Neural cell (in vitro differentiated cells): Measurements from ENCODE around the gene UBE3B.

ENCODE experiments used
- MXI1 ChIP-seq: fragments of 450-650 bp; conservative IDR thresholded peaks from 2 replicates; pipeline ENCODE4 v1.6.1; 2014; ENCODE audit warnings: antibody characterized with exemption, mild to moderate bottlenecking; ENCODE audit not compliant: poor library complexity, severe bottlenecking
- POLR2AphosphoS5 ChIP-seq: IDR thresholded peaks from 2 replicates; pipeline ENCODE4 v1.6.1; 2012
- RAD21 ChIP-seq: fragments of 450-650 bp; conservative IDR thresholded peaks from 2 replicates; pipeline ENCODE4 v1.6.1; 2014; ENCODE audit warnings: antibody characterized with exemption, mild to moderate bottlenecking, moderate library complexity
- TF ChIP-seq, protein P1 (sequence below): fragments of 450-650 bp; IDR thresholded peaks from 2 replicates; pipeline ENCODE4 v1.5.1; 2014; ENCODE audit warnings: antibody characterized with exemption, mild to moderate bottlenecking, moderate library complexity; ENCODE audit not compliant: poor library complexity, severe bottlenecking
- TF ChIP-seq, protein P2 (sequence below): IDR thresholded peaks from 2 replicates; pipeline ENCODE4 v1.6.1; 2012; ENCODE audit warnings: borderline replicate concordance

DNA sequence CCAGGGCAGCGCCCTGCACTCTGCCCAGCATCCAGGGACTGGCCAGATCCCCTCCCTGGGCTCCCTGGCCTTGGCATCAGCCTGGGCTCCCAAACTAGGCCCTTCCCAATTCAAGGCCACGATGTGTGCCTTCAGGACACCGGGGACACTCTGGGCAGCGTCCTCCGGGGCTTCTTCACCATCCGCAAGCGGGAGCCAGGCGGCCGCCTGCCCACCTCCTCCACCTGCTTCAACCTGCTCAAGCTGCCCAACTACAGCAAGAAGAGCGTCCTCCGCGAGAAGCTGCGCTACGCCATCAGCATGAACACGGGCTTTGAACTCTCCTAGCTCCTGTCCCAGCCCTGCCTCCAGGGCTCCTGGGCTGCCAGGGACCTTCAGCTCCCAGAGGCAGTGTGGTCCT, 57.0 kb downstream of the UBE3B start:
- TF ChIP-seq, protein P1, sequence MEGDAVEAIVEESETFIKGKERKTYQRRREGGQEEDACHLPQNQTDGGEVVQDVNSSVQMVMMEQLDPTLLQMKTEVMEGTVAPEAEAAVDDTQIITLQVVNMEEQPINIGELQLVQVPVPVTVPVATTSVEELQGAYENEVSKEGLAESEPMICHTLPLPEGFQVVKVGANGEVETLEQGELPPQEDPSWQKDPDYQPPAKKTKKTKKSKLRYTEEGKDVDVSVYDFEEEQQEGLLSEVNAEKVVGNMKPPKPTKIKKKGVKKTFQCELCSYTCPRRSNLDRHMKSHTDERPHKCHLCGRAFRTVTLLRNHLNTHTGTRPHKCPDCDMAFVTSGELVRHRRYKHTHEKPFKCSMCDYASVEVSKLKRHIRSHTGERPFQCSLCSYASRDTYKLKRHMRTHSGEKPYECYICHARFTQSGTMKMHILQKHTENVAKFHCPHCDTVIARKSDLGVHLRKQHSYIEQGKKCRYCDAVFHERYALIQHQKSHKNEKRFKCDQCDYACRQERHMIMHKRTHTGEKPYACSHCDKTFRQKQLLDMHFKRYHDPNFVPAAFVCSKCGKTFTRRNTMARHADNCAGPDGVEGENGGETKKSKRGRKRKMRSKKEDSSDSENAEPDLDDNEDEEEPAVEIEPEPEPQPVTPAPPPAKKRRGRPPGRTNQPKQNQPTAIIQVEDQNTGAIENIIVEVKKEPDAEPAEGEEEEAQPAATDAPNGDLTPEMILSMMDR, result no peak
- TF ChIP-seq RAD21, result no peak
- no peak for TF ChIP-seq MXI1
- TF ChIP-seq, protein P2, sequence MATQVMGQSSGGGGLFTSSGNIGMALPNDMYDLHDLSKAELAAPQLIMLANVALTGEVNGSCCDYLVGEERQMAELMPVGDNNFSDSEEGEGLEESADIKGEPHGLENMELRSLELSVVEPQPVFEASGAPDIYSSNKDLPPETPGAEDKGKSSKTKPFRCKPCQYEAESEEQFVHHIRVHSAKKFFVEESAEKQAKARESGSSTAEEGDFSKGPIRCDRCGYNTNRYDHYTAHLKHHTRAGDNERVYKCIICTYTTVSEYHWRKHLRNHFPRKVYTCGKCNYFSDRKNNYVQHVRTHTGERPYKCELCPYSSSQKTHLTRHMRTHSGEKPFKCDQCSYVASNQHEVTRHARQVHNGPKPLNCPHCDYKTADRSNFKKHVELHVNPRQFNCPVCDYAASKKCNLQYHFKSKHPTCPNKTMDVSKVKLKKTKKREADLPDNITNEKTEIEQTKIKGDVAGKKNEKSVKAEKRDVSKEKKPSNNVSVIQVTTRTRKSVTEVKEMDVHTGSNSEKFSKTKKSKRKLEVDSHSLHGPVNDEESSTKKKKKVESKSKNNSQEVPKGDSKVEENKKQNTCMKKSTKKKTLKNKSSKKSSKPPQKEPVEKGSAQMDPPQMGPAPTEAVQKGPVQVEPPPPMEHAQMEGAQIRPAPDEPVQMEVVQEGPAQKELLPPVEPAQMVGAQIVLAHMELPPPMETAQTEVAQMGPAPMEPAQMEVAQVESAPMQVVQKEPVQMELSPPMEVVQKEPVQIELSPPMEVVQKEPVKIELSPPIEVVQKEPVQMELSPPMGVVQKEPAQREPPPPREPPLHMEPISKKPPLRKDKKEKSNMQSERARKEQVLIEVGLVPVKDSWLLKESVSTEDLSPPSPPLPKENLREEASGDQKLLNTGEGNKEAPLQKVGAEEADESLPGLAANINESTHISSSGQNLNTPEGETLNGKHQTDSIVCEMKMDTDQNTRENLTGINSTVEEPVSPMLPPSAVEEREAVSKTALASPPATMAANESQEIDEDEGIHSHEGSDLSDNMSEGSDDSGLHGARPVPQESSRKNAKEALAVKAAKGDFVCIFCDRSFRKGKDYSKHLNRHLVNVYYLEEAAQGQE, result no peak
- TF ChIP-seq POLR2AphosphoS5, result no peak
